Adipocyte (in vitro differentiated cells): Measurements from ENCODE around the gene SHROOM3.

Experiments used
- DNase-seq: peaks from one replicate; pipeline ENCODE4 v3.0.0-alpha.2; 2015; ENCODE audit warnings: low read depth
- H3K27me3 ChIP-seq: replicated peaks from 2 replicates; pipeline ENCODE4 v1.7.0; 2013; ENCODE audit warnings: mild to moderate bottlenecking, low read length, moderate library complexity; ENCODE audit not compliant: control insufficient read depth, insufficient read depth
- H3K36me3 ChIP-seq: 2 replicates; pipeline ENCODE4 v1.7.0; 2013; ENCODE audit warnings: low read length, mild to moderate bottlenecking, moderate library complexity; ENCODE audit not compliant: control insufficient read depth, insufficient read depth, severe bottlenecking
- H3K4me1 ChIP-seq: 2 replicates; pipeline ENCODE4 v1.7.0; 2013; ENCODE audit warnings: mild to moderate bottlenecking, low read length, moderate library complexity; ENCODE audit not compliant: control insufficient read depth, insufficient read depth
- H3K4me3 ChIP-seq: 2 replicates; pipeline ENCODE4 v1.7.0; 2013; ENCODE audit warnings: mild to moderate bottlenecking, low read length, moderate library complexity
- H3K9ac ChIP-seq: 2 replicates; pipeline ENCODE4 v1.7.0; 2013; ENCODE audit warnings: mild to moderate bottlenecking, low read length, moderate library complexity
- H3K9me3 ChIP-seq: 2 replicates; pipeline ENCODE4 v1.7.0; 2013; ENCODE audit warnings: mild to moderate bottlenecking, low read length, moderate library complexity; ENCODE audit not compliant: control insufficient read depth

The SHROOM3 gene

DNA sequence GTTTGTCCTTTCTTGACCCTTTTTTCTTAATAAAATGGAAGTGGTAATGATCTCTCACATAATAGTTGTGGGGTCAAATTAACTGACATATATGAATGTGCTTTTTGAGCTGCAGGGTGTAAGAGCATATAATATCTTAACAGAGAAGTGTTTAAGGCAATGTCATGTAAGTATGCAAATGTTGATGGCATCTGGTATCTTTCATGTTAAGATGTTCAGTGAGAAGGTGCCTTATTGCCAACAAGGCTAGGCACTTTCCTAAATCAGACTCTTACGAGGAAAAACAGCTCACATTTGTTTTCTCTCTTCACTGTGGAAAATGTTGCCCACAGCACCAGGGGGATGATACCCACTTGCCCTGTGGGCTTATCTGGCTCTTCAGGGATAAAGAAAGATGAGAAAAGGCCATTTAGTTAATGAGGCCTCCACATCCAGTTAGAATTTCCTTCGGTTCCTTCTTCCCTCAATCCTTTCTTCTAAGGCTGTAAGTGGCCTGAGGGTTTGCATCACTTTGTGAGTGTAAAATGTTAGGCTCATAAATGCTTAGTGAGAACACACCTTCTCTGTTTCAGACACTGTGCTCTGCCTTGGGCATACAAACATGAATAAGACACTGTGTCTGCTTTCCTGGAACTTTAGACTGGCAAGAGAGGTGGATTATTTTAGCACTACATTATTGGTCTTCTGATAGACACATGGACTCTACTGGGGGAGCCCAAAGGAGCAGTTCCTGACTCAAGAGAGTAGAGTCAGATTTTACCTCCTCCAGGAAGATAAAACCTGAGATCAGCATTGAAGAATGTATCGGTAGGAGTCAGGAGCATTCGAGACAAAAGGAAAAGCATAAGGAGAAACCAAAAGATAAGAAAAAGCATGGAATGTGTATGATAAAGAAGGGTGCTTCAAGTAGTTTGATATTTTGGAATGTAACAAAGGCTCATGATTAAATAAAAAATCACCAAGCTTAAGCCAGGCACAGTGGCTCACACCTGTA is 327.4 kb downstream of the SHROOM3 start:
- H3K9me3 ChIP-seq = no peaks in the 10 kb centered on the region
- H3K4me1 ChIP-seq = peaks cover 17% of the 10 kb centered on the region
- no peaks in the 10 kb centered on the region for H3K27me3 ChIP-seq
- DNase-seq = no peak
- H3K9ac ChIP-seq = no peak overlapping the region
- H3K36me3 ChIP-seq = no peaks in the 10 kb centered on the region
- no peak overlapping the region for H3K4me3 ChIP-seq

DNA sequence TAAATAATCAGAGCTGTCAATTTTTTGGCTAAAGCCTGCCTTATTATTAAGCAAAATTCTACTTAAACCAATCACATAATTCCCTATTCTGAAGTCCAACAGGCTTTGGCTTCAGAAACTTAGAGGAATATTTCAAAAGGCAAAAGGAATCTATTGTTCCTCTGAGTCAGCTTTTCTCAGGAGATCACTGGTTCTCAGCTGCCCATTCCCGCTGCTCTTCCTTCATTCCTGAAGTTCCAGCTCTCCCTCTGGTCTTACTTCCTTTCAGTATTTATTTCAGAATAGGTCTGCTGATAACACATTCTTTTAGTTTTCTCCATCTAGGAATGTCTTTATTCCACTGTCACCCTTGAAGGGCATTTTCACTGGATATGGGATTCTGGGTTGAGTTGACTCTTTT is 329.2 kb downstream of the SHROOM3 start:
- Histone ChIP-seq H3K4me3 (peak overlapping the region; percentile 52), H3K36me3 (no peaks in the 10 kb centered on the region), H3K9me3 (no peaks in the 10 kb centered on the region), H3K27me3 (no peaks in the 10 kb centered on the region), H3K4me1 (peaks cover 18% of the 10 kb centered on the region), H3K9ac (no peak overlapping the region)
- peak; percentile 76 for DNase-seq

DNA sequence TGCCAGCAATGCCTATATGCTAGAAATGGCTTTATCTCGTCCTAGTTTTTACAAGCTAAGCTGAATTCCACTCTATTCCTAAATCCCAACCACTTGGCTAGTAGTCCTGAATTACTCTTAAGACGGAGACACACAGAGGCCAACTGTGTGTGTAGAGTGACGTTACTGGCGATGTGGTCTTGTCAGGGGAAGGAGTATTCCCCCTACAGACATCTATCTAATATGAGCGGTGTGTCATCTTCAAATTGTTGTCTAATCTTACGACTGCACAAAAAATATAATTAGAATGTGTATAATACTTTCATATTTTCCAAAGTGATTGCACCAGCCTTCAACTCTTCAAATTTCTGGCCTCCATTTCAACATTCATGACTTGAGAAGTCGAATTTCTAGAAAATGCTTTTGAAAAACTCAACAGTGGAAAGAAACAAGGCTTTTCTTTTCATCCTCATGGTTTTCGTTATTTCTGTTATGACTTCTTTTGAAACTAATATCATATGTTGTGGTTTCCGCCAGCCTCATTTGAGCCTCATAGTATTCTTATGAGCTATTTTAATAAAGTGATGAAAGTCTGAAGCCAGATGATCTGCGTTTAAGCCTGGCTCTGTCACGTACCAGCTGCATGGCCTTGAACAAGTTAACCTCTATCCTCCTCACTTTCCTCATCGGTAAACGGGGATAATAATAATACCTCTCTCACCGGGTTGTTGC is 330.6 kb downstream of the SHROOM3 start:
- Histone ChIP-seq H3K9me3 (no peaks in the 10 kb centered on the region), H3K27me3 (no peaks in the 10 kb centered on the region), H3K4me3 (no peak overlapping the region), H3K9ac (no peak overlapping the region), H3K4me1 (peaks cover 18% of the 10 kb centered on the region), H3K36me3 (no peaks in the 10 kb centered on the region)
- no peak for DNase-seq

DNA sequence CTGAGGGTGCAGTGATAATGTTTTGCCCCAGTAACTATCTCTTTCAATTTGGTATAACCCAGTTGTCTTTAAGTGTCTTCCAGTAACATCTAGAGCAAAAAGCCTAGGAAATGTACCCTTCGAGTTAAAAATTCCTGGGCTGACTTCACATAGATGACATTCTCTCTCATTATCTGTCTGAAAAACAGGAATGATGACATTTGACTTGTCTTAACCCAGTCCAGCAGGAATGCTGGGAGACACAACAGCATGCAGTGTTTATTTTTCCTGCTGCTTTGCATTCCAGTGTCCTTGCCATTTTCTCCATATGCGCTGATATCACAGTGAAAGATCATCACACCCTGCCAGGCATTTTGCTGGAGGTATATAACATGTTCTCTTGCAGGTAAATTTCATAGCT is 333.0 kb downstream of the SHROOM3 start:
- H3K36me3 ChIP-seq = no peaks in the 10 kb centered on the region
- DNase-seq = peak; percentile 49
- H3K4me1 ChIP-seq = peaks cover 18% of the 10 kb centered on the region
- H3K4me3 ChIP-seq = no peak overlapping the region
- no peaks in the 10 kb centered on the region for H3K27me3 ChIP-seq
- no peak overlapping the region for H3K9ac ChIP-seq
- no peaks in the 10 kb centered on the region for H3K9me3 ChIP-seq

- Histone ChIP-seq H3K9ac (no peak overlapping the region), H3K4me1 (peaks cover 6% of the 10 kb centered on the region), H3K4me3 (no peak overlapping the region), H3K36me3 (no peaks in the 10 kb centered on the region), H3K27me3 (no peaks in the 10 kb centered on the region), H3K9me3 (no peaks in the 10 kb centered on the region)
- peak; percentile 74 for DNase-seq
Observed at GRCh38 chr4:76772498-76773106, 337.6 kb downstream of the SHROOM3 start.

DNA sequence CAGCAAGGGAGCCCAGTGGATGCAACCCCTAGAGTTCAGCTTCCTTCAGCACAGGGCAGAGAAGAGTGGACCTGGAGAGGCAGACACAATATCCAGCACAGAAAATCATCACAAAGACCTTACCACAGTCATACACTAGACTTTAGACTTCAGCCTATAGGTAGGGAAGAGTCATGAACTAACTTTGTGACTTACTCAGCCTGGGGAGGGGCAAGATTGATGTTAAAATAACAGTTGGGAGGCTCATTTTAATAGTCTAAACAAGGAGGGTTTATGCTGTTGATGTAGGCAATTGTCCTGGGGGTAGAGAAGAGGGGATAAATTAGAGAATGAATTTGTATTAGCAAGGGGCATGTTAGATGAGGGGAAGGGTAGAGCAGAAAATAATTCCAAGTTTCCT is 338.7 kb downstream of the SHROOM3 start:
- no peaks in the 10 kb centered on the region for H3K9me3 ChIP-seq
- H3K36me3 ChIP-seq = no peaks in the 10 kb centered on the region
- no peak overlapping the region for H3K9ac ChIP-seq
- H3K27me3 ChIP-seq = no peaks in the 10 kb centered on the region
- no peak overlapping the region for H3K4me3 ChIP-seq
- no peak for DNase-seq
- H3K4me1 ChIP-seq = no peaks in the 10 kb centered on the region

DNA sequence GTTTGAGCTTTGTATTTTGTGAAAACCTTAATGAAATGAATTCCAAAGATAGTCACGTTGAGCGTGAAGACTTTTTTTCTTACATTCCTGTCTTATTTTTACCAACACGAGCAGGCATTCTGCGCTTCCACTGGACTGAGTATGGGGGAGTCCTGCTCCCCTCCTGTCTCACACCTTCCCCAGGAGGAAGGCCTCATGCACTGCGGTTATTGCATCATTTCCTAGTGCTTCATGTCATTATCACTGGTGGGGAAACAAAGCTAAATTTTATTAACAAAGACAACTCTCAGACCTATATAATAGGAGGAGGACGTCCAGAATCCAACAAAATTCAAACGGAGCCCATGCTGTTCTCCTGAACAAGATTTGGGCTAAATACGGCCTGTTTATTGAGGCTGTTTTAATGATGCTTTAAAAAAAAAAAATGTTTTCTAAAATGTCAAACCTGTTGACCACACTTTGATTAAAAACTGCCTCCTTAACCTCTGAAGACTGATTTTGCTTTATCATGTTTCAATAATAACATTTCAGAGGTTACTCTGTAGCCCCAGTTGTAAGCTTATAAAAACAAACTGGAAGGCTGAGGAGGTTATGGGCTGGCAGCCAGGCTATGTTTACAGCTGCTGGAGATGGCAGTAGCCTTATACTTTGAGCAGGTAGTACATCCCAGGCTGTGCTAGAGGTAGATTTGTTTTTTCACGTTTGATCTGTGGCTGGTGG is 344.9 kb downstream of the SHROOM3 start:
- no peaks in the 10 kb centered on the region for H3K27me3 ChIP-seq
- H3K4me3 ChIP-seq = no peak overlapping the region
- no peaks in the 10 kb centered on the region for H3K36me3 ChIP-seq
- H3K9ac ChIP-seq = no peak overlapping the region
- peaks cover 35% of the 10 kb centered on the region for H3K4me1 ChIP-seq
- DNase-seq = peak; percentile 50
- no peaks in the 10 kb centered on the region for H3K9me3 ChIP-seq

DNA sequence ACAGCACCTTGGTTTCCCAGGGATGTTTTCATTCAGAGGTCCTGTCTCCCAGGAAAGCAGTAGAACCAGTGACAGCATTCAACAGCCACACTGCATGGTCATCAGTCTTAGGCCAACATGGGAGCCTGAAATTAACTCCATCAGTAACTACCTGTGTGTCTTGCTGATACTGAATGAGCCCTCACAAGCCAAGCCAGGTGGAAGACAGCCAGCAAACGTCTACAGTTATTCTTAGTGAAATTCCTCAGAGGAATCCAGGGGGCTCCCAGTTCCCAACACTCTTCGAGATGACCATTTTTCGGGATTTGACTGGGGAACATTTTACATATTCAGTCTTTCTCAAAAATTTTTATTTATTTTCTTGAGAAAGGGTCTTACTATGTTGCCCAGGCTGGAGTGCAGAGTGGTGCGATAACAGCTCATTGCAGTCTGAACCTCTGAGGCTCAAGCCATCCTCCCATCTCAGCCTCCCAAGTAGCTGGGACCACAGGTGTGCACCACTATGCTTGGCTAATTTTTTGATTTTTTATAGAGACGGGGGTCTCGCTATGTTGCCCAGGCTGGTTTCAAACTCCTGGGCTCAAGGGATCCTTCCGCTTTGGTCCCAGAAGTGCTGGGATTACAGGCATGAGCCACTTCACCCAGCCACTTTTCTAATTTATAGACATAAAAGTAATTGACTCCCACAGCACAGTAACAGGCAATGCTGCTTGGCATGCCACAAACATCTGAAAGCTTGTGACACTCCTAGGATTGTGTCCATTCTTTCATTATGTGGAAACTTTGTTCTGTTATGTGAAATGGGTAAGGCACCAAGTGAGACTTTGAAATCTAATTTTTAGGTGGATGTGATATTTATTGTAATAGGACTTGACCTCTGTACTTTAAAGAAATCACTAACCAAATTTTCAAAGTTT is 346.0 kb downstream of the SHROOM3 start:
- Histone ChIP-seq H3K27me3 (no peaks in the 10 kb centered on the region), H3K9ac (peak overlapping the region; percentile 79), H3K4me1 (peaks cover 35% of the 10 kb centered on the region), H3K36me3 (no peaks in the 10 kb centered on the region), H3K9me3 (no peaks in the 10 kb centered on the region), H3K4me3 (no peak overlapping the region)
- peak; percentile 36 for DNase-seq

DNA sequence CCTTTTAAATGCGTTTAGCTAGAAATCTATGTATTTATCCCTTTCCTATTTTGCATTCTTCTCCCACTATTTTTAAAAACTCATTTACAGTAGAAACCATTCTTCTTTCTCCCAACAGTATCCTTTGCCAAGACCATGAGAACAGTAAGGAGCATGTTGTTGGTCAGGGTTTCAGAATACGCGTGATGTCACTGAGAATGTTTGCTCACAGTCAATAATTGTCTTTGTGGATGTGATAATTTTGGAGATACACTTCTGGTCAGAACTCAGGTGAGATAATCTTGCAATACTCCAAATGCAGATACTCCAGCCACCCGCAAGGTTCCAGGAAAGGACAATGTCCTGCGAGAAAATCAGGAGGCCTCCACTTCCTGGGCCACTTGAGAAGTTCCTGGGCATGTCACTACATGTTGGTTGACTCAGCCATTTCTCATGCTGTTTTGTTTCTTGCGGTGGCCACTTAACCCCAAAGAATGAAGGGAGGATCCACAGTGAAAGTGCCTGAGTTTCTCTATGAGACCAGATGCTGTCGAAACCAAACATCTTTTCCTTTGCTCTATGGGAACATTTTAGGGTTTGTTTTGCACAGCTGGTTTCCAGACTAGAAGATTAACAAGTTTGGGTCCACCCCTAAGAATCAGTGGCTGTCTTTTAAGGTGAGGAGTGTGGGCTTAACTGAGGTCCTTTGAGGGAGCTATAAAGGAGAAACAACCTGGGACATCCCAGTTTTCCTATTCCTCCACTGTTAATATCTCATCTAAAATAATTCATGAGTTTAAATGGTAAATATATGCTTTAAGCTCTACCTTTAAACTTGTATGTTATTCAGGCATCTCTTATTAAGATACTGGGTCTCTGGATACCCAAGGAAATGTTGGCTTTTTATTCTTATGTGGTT is 346.9 kb downstream of the SHROOM3 start:
- no peaks in the 10 kb centered on the region for H3K36me3 ChIP-seq
- peaks cover 35% of the 10 kb centered on the region for H3K4me1 ChIP-seq
- H3K9ac ChIP-seq = peak overlapping the region; percentile 79
- H3K9me3 ChIP-seq = no peaks in the 10 kb centered on the region
- H3K27me3 ChIP-seq = no peaks in the 10 kb centered on the region
- DNase-seq = peak; percentile 90
- peak overlapping the region; percentile 71 for H3K4me3 ChIP-seq
